ENCODE data around the gene BTD. TPM values are rescaled to one million over a fixed set of nuclear protein-coding genes. Genes with fewer than 3 reads are reported as not detected.
"Not testable (repeated sequence)": the region's sequence is repeated elsewhere in the genome, so short reads cannot be mapped to it uniquely, and the experiment has no call there.

BTD gene
- polyA plus RNA-seq, 1 donor from 2014 or later = 13.0 TPM

DNA sequence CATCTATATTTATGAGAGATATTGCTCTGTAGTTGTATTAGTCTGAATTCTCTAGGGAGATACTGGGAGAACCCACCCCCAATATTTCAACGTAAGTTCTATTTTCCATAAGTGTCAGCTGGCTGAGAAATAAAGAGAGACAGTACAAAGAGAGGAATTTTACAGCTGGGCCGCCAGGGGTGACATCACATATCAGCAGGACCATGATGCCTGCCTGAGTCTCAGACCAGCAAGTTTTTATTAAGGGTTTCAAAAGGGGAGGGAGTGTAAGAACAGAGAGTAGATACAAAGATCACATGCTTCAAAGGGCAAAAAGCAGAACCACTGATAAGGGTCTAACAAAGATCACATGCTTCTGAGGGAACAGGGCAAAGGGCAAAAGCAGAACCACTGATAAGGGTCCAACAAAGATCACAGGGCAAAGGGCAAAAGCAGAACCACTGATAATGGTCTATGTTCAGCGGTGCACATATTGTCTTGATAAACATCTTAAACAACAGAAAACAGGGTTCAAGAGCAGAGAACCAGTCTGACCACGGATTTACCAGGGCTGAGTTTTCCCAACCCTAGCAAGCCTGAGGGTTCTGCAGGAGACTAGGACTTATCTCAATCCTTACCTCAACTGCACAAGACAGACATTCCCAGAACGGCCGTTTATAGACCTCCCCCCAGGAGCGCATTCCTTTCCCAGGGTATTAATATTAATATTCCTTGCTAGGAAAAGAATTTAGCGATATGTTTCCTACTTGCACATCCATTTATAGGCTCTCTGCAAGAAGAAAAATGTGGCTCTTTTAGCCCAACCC, 18.3 kb downstream of the BTD start:
- H3K4me3 Mint-ChIP-seq, H3K27me3 Mint-ChIP-seq, H3K4me1 Mint-ChIP-seq: not testable (repeated sequence)
- Mint-ChIP-seq H3K9me3 (peaks cover 6 to 20% (median 9%) of the 10 kb centered on the region in 3 donors), H3K36me3 (peaks cover 32% of the 10 kb centered on the region), H3K27ac (peak overlapping the region in 1 of 3 donors; percentile 17)

DNA sequence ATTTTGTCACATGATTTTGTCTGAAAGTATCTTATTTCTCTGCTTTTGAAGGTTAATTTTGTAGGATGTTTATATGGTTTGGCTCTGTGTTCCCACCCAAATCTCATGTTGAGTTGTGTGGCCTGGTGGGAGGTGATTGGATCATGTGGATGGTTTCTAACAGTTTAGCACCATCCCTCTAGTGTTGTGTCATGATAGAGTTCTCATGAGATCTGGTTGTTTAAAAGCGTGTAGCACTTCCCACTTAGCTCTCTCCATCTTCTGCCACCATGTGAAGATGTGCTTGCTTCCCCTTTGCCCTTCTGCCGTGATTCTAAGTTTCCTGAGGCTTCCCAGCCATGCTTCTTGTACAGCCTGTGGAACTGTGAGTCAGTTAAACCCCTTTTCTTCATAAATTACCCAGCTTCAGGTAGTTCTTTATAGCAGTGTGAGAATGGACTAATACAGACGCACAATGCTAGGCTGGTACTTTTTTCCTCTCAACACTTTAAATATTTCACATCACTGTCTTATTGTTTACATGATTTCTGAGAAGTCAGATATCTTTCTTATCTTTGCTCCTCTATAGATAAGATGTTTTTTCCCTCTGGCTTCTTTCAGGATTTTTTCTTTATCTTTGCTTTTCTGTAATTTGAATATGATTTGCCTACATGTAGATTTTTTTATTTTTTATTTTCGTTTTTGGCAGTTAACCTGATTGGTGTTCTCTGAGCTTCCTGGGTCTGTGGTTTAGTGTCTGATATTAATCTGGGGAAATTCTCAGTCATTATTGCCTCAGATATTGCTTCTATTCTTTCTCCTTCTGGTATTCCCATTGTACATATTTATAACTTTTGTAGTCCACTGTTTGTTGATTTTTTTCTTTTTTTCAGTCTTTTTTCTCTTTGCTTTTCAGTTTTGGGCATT, 22.2 kb downstream of the BTD start:
- H3K9me3 Mint-ChIP-seq = peaks cover 6 to 20% (median 9%) of the 10 kb centered on the region in 3 donors
- peaks cover 0 to 8% (median 6%) of the 10 kb centered on the region in 3 donors for H3K4me1 Mint-ChIP-seq
- peak overlapping the region in 1 of 4 donors; percentile 39 for H3K4me3 Mint-ChIP-seq
- H3K27me3 Mint-ChIP-seq = no peaks in the 10 kb centered on the region
- no peak overlapping the region for H3K27ac Mint-ChIP-seq
- H3K36me3 Mint-ChIP-seq = peaks cover 35% of the 10 kb centered on the region

- no peaks in the 10 kb centered on the region for H3K9me3 Mint-ChIP-seq
- no peaks in the 10 kb centered on the region for H3K27me3 Mint-ChIP-seq
- no peak overlapping the region for H3K27ac Mint-ChIP-seq
- no peak overlapping the region for H3K4me3 Mint-ChIP-seq
- H3K4me1 Mint-ChIP-seq = peaks cover 7 to 18% (median 17%) of the 10 kb centered on the region in 3 donors
- peaks cover 5% of the 10 kb centered on the region for H3K36me3 Mint-ChIP-seq
These were observed 27.4 kb downstream of the BTD start for GRCh38 chr3:15628967-15629366.

DNA sequence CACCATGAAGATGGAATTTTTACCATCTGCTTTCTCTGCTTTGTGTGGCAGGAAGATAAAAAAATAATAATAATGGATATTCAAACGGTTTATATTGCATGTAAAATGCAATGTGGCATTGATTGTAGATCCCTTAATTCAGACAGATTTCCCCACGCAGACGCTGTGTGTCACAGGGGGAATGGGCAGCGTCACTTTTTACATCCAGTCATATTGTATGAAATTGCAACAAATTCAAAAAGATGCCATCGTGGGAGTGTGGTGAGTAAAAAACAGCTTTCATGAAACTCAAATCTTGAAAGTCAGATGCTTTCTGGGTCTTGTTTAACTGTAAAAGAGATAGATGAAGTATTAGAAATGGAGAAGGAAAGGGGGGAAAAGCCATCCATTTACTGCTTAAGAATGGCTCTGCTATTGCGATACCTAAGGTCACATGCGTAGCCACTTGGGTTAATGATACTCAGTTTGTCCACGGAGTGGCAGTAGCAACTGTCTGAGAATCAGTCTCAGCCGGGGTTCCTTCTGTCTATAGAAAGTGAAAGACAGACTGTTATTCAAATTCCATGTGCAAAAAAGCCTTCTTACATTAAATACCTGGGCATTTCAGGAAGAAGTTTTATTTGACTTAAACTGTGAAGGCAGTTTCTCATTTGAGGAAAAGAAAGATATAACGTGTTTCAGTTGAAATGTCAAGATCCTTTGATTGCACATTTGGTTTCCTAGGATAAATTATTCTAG, 28.5 kb downstream of the BTD start:
- peaks cover 12 to 14% (median 13%) of the 10 kb centered on the region in 3 donors for H3K4me1 Mint-ChIP-seq
- no peaks in the 10 kb centered on the region for H3K27me3 Mint-ChIP-seq
- no peaks in the 10 kb centered on the region for H3K9me3 Mint-ChIP-seq
- peak overlapping the region in 3 of 4 donors; percentile 12 to 76 (median 67) for H3K4me3 Mint-ChIP-seq
- H3K36me3 Mint-ChIP-seq = peaks cover 3% of the 10 kb centered on the region
- peak overlapping the region in 2 of 3 donors; percentile 1 to 4 for H3K27ac Mint-ChIP-seq

- peaks cover 13 to 15% (median 13%) of the 10 kb centered on the region in 3 donors for H3K4me1 Mint-ChIP-seq
- H3K27ac Mint-ChIP-seq = no peak overlapping the region
- H3K9me3 Mint-ChIP-seq = no peaks in the 10 kb centered on the region
- no peaks in the 10 kb centered on the region for H3K27me3 Mint-ChIP-seq
- peak overlapping the region in 2 of 4 donors; percentile 67 to 76 for H3K4me3 Mint-ChIP-seq
- peaks cover 3% of the 10 kb centered on the region for H3K36me3 Mint-ChIP-seq
These were observed 29.3 kb downstream of the BTD start for GRCh38 chr3:15630646-15631350.

DNA sequence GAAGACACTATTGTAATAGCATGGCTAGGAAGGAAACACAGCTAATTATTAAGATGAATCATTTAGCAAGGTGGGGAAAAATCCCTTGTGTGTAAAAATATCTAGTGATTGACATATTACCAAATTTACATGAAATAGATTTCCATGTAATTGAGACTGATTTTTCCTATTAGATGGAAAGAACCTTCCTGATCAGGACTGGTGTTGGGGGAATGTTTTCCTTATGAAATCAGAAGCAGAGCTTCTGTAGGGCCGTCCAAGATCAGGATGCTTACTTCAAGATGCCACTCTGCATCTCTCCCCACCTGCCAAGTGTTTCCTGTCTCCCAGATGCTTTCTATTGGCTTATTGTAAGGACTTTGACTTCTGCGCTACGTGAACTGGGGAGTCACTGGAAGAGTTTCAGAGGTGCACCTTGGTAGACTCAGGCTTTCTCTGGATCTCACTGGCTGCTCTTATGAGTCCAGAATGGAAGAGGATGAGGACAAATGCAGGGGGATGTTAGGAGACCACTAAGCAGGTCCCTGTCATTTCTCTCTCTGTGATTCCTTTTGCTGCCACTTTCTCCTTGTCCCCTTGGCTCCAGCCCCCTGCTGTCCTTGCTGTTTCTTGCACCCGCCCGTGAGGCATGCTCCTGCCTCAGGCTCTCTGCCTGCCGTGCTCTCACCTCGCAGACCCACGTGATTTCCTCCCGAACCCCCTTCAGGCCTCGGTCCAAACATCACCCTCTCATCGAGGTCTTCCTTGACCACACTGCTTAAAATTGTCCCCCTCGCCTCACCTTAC, 30.1 kb downstream of the BTD start:
- H3K36me3 Mint-ChIP-seq = peaks cover 1% of the 10 kb centered on the region
- H3K9me3 Mint-ChIP-seq = no peaks in the 10 kb centered on the region
- no peak overlapping the region for H3K27ac Mint-ChIP-seq
- H3K4me1 Mint-ChIP-seq = peaks cover 19 to 20% (median 20%) of the 10 kb centered on the region in 3 donors
- peak overlapping the region in 1 of 4 donors; percentile 61 for H3K4me3 Mint-ChIP-seq
- no peaks in the 10 kb centered on the region for H3K27me3 Mint-ChIP-seq

GRCh38 chr3:15632212-15632580, 30.7 kb downstream of the BTD start:
- H3K4me3 Mint-ChIP-seq = peak overlapping the region in 1 of 4 donors; percentile 61

GRCh38 chr3:15633159-15633558, 31.6 kb downstream of the BTD start:
- Mint-ChIP-seq H3K27ac (no peak overlapping the region), H3K4me3 (no peak overlapping the region), H3K36me3 (no peaks in the 10 kb centered on the region), H3K27me3 (no peaks in the 10 kb centered on the region), H3K9me3 (no peaks in the 10 kb centered on the region), H3K4me1 (peaks cover 26 to 32% (median 30%) of the 10 kb centered on the region in 3 donors)

More at GRCh38 chr3:15632212-15632580, 30.7 kb downstream of the BTD start:
- H3K27me3 Mint-ChIP-seq = no peaks in the 10 kb centered on the region
- no peaks in the 10 kb centered on the region for H3K9me3 Mint-ChIP-seq
- peaks cover 22 to 26% (median 23%) of the 10 kb centered on the region in 3 donors for H3K4me1 Mint-ChIP-seq
- H3K36me3 Mint-ChIP-seq = peaks cover 1% of the 10 kb centered on the region
- H3K27ac Mint-ChIP-seq = no peak overlapping the region

DNA sequence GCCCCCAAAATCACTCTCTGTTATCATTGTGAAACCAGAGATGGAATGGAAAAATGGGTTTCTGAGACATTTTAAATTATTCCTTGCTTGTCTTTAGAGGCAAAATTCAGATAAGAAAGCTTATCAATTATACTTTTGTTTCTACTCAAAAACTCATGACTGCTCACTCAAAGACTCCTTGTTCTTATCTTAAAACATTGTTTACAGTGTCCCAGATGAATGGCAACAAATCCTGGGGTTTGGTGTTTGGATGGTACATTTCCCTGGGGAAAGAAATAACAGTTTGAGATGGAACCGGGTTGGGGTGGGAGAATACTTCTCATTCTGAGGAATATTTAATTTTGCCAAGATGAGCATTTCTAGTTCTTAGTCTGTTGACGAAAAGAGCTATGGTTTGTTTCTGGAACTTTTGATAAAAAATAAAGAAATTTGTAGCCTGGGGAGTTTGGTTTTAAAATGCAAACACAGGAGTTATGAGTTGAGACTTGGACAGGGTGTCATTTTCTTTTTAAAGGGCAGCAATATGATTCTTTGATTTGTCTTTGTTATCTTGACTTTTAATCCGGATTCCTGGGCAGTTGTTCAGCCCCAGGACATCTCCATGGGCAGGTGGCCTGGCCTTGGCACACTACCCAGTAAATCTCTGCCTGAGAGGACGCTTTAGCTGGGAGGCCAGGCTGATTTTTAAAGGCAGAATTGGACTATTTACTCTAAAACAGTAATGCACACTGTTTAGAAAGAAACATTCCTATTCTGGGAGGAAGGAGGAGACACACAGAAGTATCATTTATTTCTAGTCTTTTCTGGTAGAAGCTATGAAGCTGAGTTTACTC, 32.4 kb downstream of the BTD start:
- H3K27ac Mint-ChIP-seq = no peak overlapping the region
- H3K9me3 Mint-ChIP-seq = no peaks in the 10 kb centered on the region
- H3K4me1 Mint-ChIP-seq = peaks cover 26 to 36% (median 30%) of the 10 kb centered on the region in 3 donors
- no peaks in the 10 kb centered on the region for H3K27me3 Mint-ChIP-seq
- H3K4me3 Mint-ChIP-seq = no peak overlapping the region
- H3K36me3 Mint-ChIP-seq = no peaks in the 10 kb centered on the region

DNA sequence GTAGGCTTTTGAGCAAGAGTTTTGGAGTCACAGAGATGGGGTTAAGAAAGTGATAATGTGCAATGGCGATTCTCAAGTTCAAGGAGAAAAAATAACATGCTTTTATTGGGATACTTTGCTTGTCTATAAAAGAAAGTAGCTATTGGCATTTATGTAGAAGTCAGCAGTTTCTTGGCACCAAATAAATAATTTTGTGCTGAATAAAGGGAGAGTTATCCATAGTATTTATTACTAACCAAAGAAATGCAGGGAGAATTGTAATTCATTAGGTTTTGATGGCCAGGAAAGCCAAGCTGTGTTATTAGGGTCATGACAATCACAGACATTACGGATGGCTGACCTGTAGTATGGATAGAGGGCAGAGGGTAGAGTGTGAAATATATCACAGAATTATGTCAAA, 33.1 kb downstream of the BTD start:
- H3K4me1 Mint-ChIP-seq = peaks cover 26 to 36% (median 30%) of the 10 kb centered on the region in 3 donors
- peak overlapping the region in 1 of 3 donors; percentile 82 for H3K27ac Mint-ChIP-seq
- no peak overlapping the region for H3K4me3 Mint-ChIP-seq
- no peaks in the 10 kb centered on the region for H3K27me3 Mint-ChIP-seq
- no peaks in the 10 kb centered on the region for H3K36me3 Mint-ChIP-seq
- H3K9me3 Mint-ChIP-seq = no peaks in the 10 kb centered on the region

DNA sequence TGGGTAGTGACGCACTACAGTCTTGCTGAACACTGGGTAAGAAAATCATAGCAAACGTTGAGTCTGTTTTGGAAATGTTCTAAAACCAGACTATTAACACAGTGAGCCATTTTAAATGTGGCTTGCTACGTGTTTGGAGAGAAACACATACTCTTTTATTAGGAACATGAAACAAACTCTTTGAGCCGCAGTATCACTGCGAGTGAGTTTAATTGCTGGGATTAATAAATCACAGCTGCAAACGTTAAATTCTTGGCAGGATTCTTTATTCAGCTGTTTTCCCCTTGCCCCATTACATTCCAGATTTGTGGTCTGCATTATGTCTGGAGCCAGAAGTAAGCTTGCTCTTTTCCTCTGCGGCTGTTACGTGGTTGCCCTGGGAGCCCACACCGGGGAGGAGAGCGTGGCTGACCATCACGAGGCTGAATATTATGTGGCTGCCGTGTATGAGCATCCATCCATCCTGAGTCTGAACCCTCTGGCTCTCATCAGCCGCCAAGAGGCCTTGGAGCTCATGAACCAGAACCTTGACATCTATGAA, 33.6 kb downstream of the BTD start:
- peak overlapping the region in 1 of 3 donors; percentile 82 for H3K27ac Mint-ChIP-seq
- H3K9me3 Mint-ChIP-seq = no peaks in the 10 kb centered on the region
- no peaks in the 10 kb centered on the region for H3K27me3 Mint-ChIP-seq
- H3K4me1 Mint-ChIP-seq = peaks cover 23 to 32% (median 26%) of the 10 kb centered on the region in 3 donors
- no peak overlapping the region for H3K4me3 Mint-ChIP-seq
- H3K36me3 Mint-ChIP-seq = no peaks in the 10 kb centered on the region

GRCh38 chr3:15636028-15636709, 34.6 kb downstream of the BTD start:
- Mint-ChIP-seq H3K36me3 (no peaks in the 10 kb centered on the region), H3K4me1 (peaks cover 18 to 29% (median 21%) of the 10 kb centered on the region in 3 donors), H3K27ac (peak overlapping the region in 1 of 3 donors; percentile 13), H3K27me3 (no peaks in the 10 kb centered on the region), H3K9me3 (no peaks in the 10 kb centered on the region), H3K4me3 (peak overlapping the region in 3 of 4 donors; percentile 23 to 73 (median 50))
